Testis (tissue), 2 donors: Measurements from ENCODE around the gene ANGPTL2.

Experiments
- CTCF ChIP-seq, 3 experiments: fragments of 450-650 bp in 2 of 3; fragments of 200-600 bp in 1 of 3; sonication (generic) in 1 of 3; IDR thresholded peaks; one replicate each; pipeline ENCODE4 v1.5.1; 2016 to 2019; ENCODE audit warnings: antibody characterized with exemption in 3 of 3, mild to moderate bottlenecking in 2 of 3, moderate library complexity in 1 of 3
- POLR2A ChIP-seq: fragments of 450-650 bp; IDR thresholded peaks from one replicate; pipeline ENCODE4 v1.6.1; 2017; ENCODE audit warnings: antibody characterized with exemption, mild to moderate bottlenecking, moderate library complexity

- no peak for TF ChIP-seq CTCF (IDR thresholded peaks at IDR 0.05)
- no peak for TF ChIP-seq POLR2A
These were observed 63.4 kb downstream of the ANGPTL2 start for GRCh38 chr9:127059030-127059429.
